Measurements from ENCODE around the gene IPMK.

- TF ChIP-seq CTCF (IDR thresholded peaks at IDR 0.05; ENCODE audit: low read depth, low read length), result no peak
- TF ChIP-seq POLR2A (IDR thresholded peaks at IDR 0.05; ENCODE audit: extremely low read depth, insufficient read length), result no peak
Observed at GRCh38 chr10:58210160-58210559, 57.5 kb downstream of the IPMK start.

Measured in NB4 (cell line).